Bronchial epithelial cell (primary cell): ENCODE results near the gene RAB8A. TPM values are rescaled to one million over a fixed set of nuclear protein-coding genes. Genes with fewer than 3 reads are reported as not detected.
"Not testable (repeated sequence)": the region's sequence is repeated elsewhere in the genome, so short reads cannot be mapped to it uniquely, and the experiment has no call there.

ENCODE experiments used
- DNase-seq: peaks from one replicate; pipeline ENCODE4 v3.0.0-alpha.2; 2010; ENCODE audit warnings: low read depth
- FAIRE-seq: peaks from 2 replicates; lab custom pipeline; 2011; peaks lifted over from hg19 to GRCh38; lab: Jason Lieb, UNC
- H3K27me3 ChIP-seq: 2 replicates; pipeline ENCODE4 v1.5.1; 2011; ENCODE audit warnings: low read length; ENCODE audit not compliant: control insufficient read depth, insufficient read depth
- H3K36me3 ChIP-seq: 2 replicates; pipeline ENCODE4 v1.5.1; 2011; ENCODE audit warnings: low read length; ENCODE audit not compliant: control insufficient read depth, insufficient read depth
- H3K4me3 ChIP-seq: 2 replicates; pipeline ENCODE4 v1.5.1; 2011; ENCODE audit warnings: mild to moderate bottlenecking, low read depth, low read length, control low read depth
- total RNA-seq: library from RNA; depleted of rRNA; stranded (reverse); fragments of >200 nt; gene quantifications from 2 replicates; pipeline ENCODE4 v1.2.1, GENCODE V29; 2014
- TF ChIP-seq, protein P1 (sequence below): IDR thresholded peaks from 2 replicates; pipeline ENCODE4 v1.5.1; 2011; ENCODE audit warnings: mild to moderate bottlenecking, moderate library complexity, low read length, control low read depth, inconsistent platforms; ENCODE audit not compliant: insufficient read depth, severe bottlenecking

RAB8A gene
- total RNA-seq, 1 donor from 2014 or later = 76.6 TPM

DNA sequence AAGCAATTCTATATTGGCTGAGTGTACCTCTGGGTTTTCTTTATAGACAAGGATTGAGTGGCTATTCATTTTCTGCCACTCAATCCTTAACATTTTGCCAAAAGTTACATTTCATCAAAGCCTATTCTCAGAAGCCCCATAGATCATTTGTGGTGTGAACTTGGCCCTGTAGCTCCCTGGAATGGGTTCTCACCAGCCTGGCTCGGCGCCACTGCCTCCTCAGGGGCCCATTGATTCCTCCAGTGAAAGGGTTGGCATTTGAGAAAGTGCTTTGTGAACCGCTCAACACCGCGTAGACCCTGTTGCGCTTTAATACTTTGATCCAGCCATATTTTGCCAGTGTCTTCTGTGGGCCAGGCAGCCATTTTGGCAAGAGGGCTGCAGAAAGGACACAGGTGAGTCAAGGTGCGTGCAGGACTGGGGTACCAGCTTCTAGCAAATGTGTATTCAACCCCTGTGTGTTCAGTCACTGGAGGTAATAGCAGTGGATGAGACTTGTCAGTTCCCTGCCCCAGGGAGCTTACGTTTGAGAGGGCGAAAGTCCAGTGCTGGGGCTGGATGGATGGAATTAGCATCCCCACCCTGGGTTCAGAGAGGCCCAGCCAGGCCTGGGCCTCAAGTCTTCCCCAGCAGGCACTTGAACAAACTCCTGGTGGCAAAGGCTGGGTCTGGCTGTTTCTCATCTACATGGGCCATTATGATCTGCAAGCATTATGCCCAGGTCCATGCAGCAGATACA is 3.8 kb downstream of the RAB8A start:
- no peak for FAIRE-seq
- no peak for DNase-seq
- Histone ChIP-seq H3K27me3 (no peaks in the 10 kb centered on the region), H3K36me3 (peaks cover 12% of the 10 kb centered on the region), H3K4me3 (no peak overlapping the region)
- TF ChIP-seq, protein P1, sequence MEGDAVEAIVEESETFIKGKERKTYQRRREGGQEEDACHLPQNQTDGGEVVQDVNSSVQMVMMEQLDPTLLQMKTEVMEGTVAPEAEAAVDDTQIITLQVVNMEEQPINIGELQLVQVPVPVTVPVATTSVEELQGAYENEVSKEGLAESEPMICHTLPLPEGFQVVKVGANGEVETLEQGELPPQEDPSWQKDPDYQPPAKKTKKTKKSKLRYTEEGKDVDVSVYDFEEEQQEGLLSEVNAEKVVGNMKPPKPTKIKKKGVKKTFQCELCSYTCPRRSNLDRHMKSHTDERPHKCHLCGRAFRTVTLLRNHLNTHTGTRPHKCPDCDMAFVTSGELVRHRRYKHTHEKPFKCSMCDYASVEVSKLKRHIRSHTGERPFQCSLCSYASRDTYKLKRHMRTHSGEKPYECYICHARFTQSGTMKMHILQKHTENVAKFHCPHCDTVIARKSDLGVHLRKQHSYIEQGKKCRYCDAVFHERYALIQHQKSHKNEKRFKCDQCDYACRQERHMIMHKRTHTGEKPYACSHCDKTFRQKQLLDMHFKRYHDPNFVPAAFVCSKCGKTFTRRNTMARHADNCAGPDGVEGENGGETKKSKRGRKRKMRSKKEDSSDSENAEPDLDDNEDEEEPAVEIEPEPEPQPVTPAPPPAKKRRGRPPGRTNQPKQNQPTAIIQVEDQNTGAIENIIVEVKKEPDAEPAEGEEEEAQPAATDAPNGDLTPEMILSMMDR = no peak

DNA sequence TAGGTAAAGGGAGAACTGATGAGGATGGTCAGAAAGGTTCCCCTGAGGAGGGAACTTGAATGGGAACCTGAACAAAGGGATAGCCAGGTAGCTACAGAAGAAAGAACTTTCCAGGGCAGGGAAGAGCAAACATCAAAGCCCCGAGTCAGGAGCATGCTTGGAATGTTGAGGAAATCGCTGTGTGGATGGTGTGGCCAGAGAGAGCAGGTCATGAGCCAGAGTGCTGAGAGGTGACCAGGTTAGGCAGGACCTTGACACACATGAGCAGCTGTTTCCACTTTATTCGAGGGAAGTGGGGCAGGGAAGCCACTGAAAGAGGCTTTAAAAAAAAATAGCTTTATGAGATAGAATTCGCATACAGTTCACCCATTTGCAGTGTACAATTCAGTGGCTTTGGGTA is 4.4 kb downstream of the RAB8A start:
- peaks cover 12% of the 10 kb centered on the region for H3K36me3 ChIP-seq
- no peak overlapping the region for H3K4me3 ChIP-seq
- TF ChIP-seq, protein P1 = no peak
- DNase-seq (no peak), FAIRE-seq (no peak)
- no peaks in the 10 kb centered on the region for H3K27me3 ChIP-seq

DNA sequence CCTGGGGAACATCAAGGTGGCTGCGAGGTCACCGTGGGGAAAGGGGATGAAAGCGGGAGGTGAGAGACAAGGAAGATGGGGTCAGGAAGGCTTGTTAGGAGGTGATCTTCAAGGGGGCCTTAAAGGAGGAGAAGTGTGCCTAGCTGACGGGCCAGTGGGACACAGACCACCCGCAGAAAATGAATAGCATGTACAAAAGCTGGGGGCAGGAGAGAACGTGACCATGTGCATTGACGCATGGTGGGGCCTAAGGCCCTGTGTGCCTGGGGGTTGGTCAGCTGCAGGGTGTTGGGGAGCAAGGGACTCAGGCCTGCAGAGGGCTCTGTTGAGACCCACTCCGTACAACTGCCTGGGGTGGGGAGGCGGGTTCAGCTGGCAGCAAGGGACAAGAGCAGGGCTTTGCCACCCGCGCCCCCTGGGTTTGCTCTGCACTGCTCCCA is 5.9 kb downstream of the RAB8A start:
- no peak for FAIRE-seq
- Histone ChIP-seq H3K27me3 (no peaks in the 10 kb centered on the region), H3K36me3 (peaks cover 19% of the 10 kb centered on the region)

DNA sequence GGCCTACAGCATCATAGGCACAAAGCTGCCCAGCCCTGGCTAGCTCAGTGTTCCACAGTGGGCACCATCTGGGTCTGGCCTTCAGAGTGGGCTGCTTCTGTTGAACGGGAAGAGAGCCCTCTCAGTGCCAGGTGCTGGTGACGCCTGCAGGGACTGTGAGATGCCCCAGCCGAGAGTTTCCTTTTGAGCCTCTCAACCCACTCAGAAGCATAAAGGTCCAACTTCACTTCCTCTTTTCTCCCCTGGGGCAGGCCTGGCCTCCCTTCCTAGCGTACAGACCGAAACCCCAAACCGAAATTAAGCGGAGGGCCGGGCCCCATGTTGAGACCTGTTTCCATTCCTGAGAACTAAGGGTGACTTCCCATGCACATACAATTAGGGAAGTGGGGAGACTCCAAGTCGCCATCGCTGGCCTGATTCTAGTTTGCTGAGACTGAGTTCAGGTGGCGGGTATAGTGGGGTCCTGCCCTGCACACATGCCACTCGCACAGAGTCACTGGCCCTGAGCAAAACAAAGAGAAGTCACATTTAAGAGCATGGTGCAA is 6.9 kb downstream of the RAB8A start:
- Histone ChIP-seq H3K27me3 (no peaks in the 10 kb centered on the region), H3K4me3 (no peak overlapping the region), H3K36me3 (peaks cover 21% of the 10 kb centered on the region)
- TF ChIP-seq, protein P1 = no peak
- FAIRE-seq (no peak), DNase-seq (no peak)

More for the DNA sequence above, 5.9 kb downstream of the RAB8A start:
- TF ChIP-seq, protein P1 = no peak
- H3K4me3 ChIP-seq = no peak overlapping the region
- no peak for DNase-seq

DNA sequence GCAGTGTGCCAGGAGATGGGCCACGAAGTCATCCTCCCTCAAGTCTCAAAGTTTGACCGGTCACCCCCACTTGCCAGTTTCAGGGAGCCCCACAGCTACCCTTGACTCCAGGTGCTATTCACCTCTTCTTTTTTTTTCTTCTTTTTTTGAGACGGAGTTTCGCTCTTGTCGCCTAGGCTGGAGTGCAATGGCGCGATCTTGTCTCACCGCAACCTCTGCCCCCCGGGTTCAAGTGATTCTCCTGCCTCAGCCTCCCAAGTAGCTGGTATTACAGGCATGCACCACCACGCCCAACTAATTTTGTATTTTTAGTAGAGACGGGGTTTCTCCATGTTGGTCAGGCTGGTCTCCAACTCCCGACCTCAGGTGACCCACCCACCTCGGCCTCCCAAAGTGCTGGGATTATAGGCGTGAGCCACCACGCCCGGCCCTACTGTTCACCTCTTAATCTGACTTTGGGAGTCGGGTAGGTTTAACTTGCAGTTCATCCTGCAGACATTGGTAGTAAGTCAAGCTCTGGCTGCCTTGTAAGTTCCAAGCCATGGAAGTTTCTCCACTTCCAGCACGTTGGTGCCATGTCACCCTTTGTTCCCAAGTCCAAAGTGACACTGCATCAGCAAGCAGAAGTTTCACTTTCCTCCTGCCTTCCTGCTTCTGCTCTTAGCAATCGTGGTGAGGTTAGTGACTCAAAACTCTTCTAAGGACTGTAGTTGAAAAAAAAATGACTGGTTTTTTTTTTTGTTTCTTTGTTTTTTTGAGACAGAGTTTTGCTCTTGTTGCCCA is 7.6 kb downstream of the RAB8A start:
- not testable (repeated sequence) for H3K4me3 ChIP-seq, FAIRE-seq, H3K27me3 ChIP-seq, DNase-seq
- peaks cover 24% of the 10 kb centered on the region for H3K36me3 ChIP-seq

DNA sequence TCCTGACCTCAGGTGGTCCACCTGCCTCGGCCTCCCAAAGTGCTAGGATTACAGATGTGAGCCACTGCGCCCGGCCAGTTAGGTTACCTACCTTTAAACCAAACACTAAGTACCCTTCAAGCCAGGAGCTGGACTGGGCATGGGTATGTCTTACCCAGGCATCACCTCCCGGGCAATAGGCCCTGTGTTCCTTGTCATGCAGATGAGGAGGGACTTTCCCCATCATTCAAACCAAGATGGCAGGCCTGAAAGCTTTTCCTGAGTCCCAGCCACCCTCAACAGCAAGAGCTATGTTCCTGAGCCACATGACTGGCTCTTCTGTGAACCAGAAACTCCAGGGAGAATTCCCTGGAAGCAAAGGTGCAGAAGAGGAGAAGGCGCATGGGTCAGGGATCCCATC is 9.5 kb downstream of the RAB8A start:
- TF ChIP-seq, protein P1 = no peak
- DNase-seq (no peak), FAIRE-seq (no peak)
- no peak overlapping the region for H3K4me3 ChIP-seq
- H3K36me3 ChIP-seq = peaks cover 36% of the 10 kb centered on the region
- no peaks in the 10 kb centered on the region for H3K27me3 ChIP-seq
